HG02840 (cell line): ENCODE measurements around the gene ZNF469.

Experiments
- ATAC-seq: cut with Tn5 transposase; IDR thresholded peaks from one replicate; pipeline ENCODE4 v1.9.1; 2021; ENCODE audit warnings: mild to moderate bottlenecking, moderate library complexity, moderate number of reproducible peaks; ENCODE audit not compliant: unreplicated experiment, low FRiP score

The ZNF469 gene

DNA sequence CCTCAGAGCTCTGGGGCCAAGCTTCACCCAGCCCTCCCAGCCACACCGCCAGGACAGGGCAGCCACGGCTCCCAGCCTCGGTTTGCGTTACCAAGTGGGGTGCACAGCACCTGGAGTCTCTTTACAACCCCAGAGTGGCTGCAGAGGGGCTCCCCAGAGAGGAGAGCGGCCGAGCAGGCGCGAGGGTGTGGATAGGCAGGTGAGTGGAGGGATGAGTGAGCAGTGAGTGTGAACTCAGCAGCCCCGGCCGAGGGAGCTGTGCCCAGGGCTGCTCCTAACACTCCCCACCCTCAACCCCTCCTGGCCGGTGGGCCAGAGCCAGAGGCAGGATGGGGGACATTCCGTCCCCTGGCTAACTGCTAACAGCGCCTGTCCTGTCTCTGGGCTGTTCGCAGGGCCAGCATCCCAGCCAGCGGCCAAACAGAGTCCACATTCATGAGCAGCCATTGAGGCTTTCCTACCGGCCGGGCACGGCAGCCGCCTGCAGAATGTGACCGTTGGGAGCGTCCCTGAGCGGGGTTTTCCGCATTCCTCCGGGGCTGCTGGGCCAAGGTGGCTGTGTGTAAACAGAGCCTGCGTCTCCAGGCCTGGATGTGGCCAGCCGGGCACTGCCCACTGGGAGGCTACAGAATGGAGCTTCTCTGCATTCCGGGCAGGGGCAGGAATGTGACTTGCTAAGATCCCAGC is 5.3 kb downstream of the ZNF469 start:
- no peak for ATAC-seq

GRCh38 chr16:88389191-88389590 is 6.4 kb downstream of the ZNF469 start:
- no peak for ATAC-seq

GRCh38 chr16:88389621-88390160 is 6.9 kb downstream of the ZNF469 start:
- no peak for ATAC-seq

DNA sequence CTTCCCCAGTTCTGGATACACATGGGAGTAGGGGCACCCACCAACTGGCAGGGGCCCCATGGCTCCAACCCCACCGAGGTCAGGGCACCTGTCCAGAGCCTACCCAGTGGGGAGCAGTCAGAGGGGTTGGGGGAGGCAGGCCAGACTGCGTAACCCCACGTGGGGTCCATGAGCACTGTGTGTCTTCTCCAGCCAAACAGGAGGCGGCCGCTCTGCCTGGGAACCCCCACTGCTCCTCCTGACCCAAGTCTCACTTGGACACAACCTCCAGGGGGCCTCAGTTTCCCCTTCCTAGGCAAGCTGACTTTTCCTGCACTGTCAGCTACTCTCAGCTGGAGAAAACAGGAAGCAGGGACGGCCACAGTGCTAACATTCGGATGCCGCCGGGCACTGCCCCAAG is 7.5 kb downstream of the ZNF469 start:
- no peak for ATAC-seq

- ATAC-seq, result no peak
These were observed 8.0 kb downstream of the ZNF469 start for GRCh38 chr16:88390735-88391134.

- ATAC-seq, result no peak
These were observed 8.5 kb downstream of the ZNF469 start for GRCh38 chr16:88391144-88391850.

- ATAC-seq, result no peak
These were observed 9.4 kb downstream of the ZNF469 start for GRCh38 chr16:88392111-88392510.

- ATAC-seq, result no peak
These were observed 9.9 kb downstream of the ZNF469 start for GRCh38 chr16:88392616-88393015.

DNA sequence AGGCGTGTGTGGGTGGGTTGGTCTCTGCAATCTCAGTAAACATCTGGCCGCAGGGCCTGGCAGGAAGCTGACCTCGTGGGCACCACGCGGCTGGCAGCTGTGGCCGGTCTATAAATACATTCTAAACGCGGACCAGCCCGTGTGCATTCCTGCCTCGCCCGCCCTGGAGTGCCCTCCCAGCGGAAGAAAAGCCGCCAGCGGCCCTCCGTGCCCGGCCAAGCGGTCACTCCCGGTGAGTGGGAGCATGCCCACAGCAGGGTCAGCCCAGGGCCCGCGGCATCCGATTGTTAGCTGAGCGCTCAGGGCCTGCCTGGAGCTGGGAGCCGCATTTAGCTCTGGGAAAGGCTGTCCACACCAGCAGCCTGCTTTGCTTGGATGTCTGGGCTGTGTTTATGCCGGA is 10.3 kb downstream of the ZNF469 start:
- no peak for ATAC-seq

DNA sequence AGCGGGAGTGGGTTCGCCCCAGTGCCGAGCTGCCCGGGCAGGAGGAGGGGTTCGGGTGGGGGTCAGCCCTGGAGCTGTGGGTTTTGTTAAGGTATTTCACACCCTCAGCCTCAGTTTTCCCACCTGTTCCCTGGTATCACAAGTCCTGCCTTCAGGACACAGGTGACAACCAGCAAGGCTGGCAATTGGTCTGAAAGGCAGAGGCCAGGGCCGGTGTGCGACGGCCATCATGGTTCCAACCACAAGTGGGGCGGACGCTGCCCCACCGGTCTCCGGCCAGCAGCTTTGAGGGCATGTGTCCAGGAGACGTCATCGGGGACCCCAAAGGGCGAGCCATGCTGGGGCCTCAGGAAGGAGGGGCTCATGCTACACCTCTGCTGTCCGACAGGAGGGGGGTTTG is 10.8 kb downstream of the ZNF469 start:
- ATAC-seq, result no peak

- no peak for ATAC-seq
These were observed 11.7 kb downstream of the ZNF469 start for GRCh38 chr16:88394426-88394825.

DNA sequence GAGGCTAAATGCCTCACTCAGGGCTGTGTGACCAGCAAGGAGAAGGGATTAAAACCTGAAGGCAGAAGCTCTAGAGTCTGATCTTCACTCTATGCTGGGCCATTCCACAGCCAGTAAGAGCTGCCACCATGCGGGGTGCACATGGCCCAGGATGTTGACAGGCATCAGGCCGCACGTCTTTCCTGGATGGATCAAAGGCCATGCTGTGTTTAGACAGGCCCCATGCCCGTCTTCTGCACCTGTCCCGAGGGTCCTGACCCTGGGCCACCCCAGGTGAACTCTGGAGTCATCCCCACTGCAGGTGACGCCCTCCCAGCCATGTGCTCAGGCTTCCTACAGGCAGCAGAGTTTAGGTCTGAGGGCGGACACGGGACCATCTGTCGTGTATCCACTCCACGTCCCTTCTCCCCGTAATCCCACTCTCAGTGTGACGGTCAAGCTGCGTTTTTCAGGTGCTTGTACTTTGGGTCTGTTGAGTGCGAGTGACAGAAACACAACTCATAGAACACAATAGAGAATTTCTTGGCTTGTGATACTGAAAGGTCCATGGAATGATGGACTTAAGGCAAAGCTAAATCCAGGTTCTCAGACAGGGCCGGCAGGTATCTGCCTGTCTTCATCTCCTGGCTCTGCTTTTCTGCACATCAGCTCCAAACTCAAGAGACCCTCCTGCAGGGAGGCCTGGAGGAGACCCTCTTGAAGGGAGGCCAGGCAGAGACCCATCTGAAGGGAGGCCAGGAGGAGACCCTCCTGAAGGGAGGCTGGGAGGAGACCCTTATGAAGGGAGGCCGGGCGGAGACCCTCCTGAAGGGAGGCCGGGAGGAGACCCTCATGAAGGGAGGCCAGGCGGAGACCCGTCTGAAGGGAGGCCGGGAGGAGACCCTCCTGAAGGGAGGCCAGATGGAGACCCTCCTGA is 13.2 kb downstream of the ZNF469 start:
- no peak for ATAC-seq

DNA sequence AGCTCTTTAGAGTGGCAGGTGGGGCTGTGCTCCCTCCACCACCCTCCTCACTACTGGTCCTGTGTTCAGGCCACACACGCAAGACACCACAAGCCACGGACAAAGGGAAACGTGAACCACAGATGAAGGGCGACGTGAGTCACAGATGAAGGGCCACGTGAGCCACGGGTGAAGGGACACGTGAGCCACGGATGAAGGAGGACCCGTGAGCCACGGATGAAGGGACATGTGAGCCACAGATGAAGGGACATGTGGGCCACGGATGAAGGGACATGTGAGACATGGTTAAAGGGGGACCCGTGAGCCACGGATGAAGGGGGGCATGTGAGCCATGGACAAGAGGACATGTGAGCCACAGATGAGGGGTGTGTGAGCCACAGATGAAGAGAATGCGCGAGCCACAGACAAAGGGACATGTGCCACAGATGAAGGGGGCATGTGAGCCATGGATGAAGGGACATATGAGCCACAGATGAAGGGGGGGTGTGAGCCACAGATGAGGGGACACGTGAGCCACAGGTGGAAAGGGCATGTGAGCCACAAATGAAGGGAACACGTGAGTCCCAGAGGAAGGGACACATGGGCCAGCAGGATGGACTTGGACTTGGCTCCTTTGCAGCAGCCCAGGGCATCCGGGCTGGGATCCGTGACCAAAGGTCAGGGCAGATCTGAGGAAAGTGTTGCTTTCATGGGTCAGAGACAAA is 15.6 kb downstream of the ZNF469 start:
- ATAC-seq, result no peak

DNA sequence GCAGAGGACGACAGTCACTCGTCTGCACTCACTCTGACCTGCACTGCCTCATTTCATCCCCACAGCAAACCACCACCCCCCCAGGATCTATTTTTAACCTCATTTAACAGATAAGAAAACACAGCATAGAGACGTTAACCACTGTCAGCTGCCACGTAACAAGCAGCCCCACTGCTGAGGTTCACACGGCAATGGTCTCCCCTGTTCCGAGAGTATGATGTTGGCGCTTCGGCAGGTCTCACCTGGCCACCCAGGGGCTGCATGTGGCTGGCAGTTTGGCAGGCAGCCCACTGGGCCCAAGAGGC is 16.1 kb downstream of the ZNF469 start:
- no peak for ATAC-seq

GRCh38 chr16:88400186-88400585 is 17.4 kb downstream of the ZNF469 start:
- ATAC-seq, result no peak

GRCh38 chr16:88401604-88402246 is 19.0 kb downstream of the ZNF469 start:
- ATAC-seq, result no peak

- ATAC-seq, result no peak
These were observed 19.9 kb downstream of the ZNF469 start for GRCh38 chr16:88402551-88403240.

DNA sequence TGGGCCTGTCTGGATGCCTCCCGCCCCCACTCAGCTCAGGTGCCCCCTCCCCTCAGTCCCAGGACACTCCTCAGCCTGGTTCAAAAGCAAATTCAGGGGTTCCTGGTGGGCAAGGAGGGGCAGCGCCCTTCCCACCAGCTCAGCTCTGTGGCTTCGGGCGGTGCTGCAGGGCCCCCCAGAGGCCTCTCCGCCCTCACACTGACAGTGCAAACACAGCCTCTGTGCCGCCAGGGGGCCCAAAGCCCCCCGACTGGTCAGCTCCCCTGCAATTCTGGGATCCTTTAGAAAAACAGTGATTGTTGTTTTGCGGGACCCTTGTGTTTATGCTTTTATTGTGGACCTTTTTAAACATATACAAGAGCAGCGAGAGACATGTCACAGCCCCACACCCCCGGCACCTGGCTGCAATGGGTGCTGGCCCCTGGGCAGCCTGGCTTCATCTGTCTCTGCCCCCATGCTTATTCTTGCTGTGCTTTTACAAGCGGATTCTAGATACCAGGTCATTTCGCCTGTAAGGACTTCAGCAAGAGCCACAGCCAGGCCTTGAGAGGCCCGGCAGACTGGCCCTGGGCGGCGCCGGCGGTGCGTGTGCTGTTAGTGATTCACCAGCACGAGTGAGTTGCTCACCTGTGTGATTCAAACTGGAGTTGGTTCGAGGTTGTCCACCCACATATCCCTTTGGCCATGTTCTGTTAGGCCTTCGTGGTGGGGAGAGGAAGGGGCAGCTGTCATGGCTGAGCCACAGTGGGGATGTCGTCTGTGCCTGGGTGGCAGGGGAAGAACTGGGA is 21.2 kb downstream of the ZNF469 start:
- no peak for ATAC-seq

DNA sequence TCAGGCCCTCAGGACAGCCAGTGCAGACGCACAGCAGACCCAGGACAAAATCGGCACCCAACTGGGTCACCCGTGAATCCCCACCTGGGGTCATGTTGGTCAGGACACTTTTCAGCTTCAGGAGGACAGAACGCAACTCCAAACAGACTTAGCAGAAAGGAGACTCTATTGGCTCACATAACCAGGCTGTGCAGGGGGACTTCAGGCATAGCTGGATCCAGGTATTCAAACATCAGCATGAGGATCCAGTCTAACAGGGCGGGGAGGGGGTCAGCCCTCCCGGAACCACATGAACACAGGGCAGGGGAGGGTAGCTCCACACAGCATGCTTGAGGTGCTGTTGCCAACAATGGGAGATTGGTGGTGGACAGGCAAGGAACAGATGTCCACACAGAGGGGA is 22.0 kb downstream of the ZNF469 start:
- no peak for ATAC-seq
